ENCODE measurements around the gene CDK13. TPM values are rescaled to one million over a fixed set of nuclear protein-coding genes. Genes with fewer than 3 reads are reported as not detected.
A peak's percentile ranks its signal among the peaks of the same experiment; 100 is the strongest.

The CDK13 gene
- total RNA-seq, 1 donor from 2014 or later = 45.3 TPM

GRCh38 chr7:40133561-40134427, 183.7 kb downstream of the CDK13 start:
- Mint-ChIP-seq H3K36me3 (ENCODE audit: low read depth, unreplicated experiment) (no peaks in the 10 kb centered on the region), H3K4me3 (ENCODE audit: unreplicated experiment) (peak overlapping the region; percentile 92), H3K4me1 (ENCODE audit: low read depth, unreplicated experiment) (peaks cover 7% of the 10 kb centered on the region), H3K27me3 (ENCODE audit: low read depth, unreplicated experiment) (no peaks in the 10 kb centered on the region), H3K27ac (ENCODE audit: unreplicated experiment) (peak overlapping the region; percentile 94), H3K9me3 (ENCODE audit: unreplicated experiment) (no peaks in the 10 kb centered on the region)
- Histone ChIP-seq H3K4me1 (ENCODE audit: insufficient read depth, low read length) (no peaks in the 10 kb centered on the region), H3K4me2 (ENCODE audit: low read length) (peak overlapping the region; percentile 91), H3K36me3 (ENCODE audit: insufficient read depth, low read length) (no peaks in the 10 kb centered on the region), H3K27ac (ENCODE audit: low read depth, low read length) (peak overlapping the region; percentile 96), H3K79me2 (ENCODE audit: insufficient read depth, low read length) (peaks cover 57% of the 10 kb centered on the region), H4K20me1 (ENCODE audit: insufficient read depth, low read length) (peaks cover 17% of the 10 kb centered on the region), H3K27me3 (ENCODE audit: insufficient read depth, low read length) (no peaks in the 10 kb centered on the region), H2AFZ (ENCODE audit: low read depth, low read length) (peak overlapping the region; percentile 99), H3K4me3 (ENCODE audit: insufficient read depth, low read depth, low read length) (peak overlapping the region; percentile 95), H3K9ac (ENCODE audit: low read length) (peak overlapping the region; percentile 98), H3K9me3 (ENCODE audit: insufficient read depth, low read depth, low read length) (no peaks in the 10 kb centered on the region)
- DNase-seq (ENCODE audit: low read depth) (peak; percentile 41), FAIRE-seq (no peak)
- TF ChIP-seq EZH2 (IDR thresholded peaks at IDR 0.05; ENCODE audit: insufficient read depth, low read length) (no peak), CTCF (IDR thresholded peaks at IDR 0.05; ENCODE audit: insufficient read depth, low read depth, low read length) (no peak)

GRCh38 chr7:40134428-40135316, 184.6 kb downstream of the CDK13 start, which contains the start of the genes MPLKIP and SUGCT:
Gene MPLKIP, minus strand, starts transcription at chr7:40134622. Its CDS starts 55 bp downstream, at chr7:40134567.
Gene SUGCT, plus strand, starts transcription at chr7:40135005.
- Mint-ChIP-seq H3K27ac (ENCODE audit: unreplicated experiment) (peak within 1 kb of the TSS; percentile 97), H3K36me3 (ENCODE audit: low read depth, unreplicated experiment) (no peaks in the 10 kb centered on the region), H3K9me3 (ENCODE audit: unreplicated experiment) (no peaks in the 10 kb centered on the region), H3K27me3 (ENCODE audit: low read depth, unreplicated experiment) (no peaks in the 10 kb centered on the region), H3K4me1 (ENCODE audit: low read depth, unreplicated experiment) (peaks cover 7% of the 10 kb centered on the region), H3K4me3 (ENCODE audit: unreplicated experiment) (peak within 1 kb of the TSS; percentile 92)
- no peak for FAIRE-seq
- peak within 1 kb of the TSS; percentile 99 for H2AFZ ChIP-seq (ENCODE audit: low read depth, low read length)
- no peaks in the 10 kb centered on the region for H3K9me3 ChIP-seq (ENCODE audit: insufficient read depth, low read depth, low read length)
- peak; percentile 80 for TF ChIP-seq CTCF (IDR thresholded peaks at IDR 0.05; ENCODE audit: insufficient read depth, low read depth, low read length)
- TF ChIP-seq EZH2 (IDR thresholded peaks at IDR 0.05; ENCODE audit: insufficient read depth, low read length) = no peak
- peak within 1 kb of the TSS; percentile 98 for H3K9ac ChIP-seq (ENCODE audit: low read length)
- no peaks in the 10 kb centered on the region for H3K36me3 ChIP-seq (ENCODE audit: insufficient read depth, low read length)
- H3K4me3 ChIP-seq (ENCODE audit: insufficient read depth, low read depth, low read length) = peak within 1 kb of the TSS; percentile 95
- peaks cover 48% of the 10 kb centered on the region for H3K79me2 ChIP-seq (ENCODE audit: insufficient read depth, low read length)
- no peaks in the 10 kb centered on the region for H3K27me3 ChIP-seq (ENCODE audit: insufficient read depth, low read length)
- no peaks in the 10 kb centered on the region for H3K4me1 ChIP-seq (ENCODE audit: insufficient read depth, low read length)
- DNase-seq (ENCODE audit: low read depth) = peak; percentile 81
- H3K4me2 ChIP-seq (ENCODE audit: low read length) = peak within 1 kb of the TSS; percentile 91
- H3K27ac ChIP-seq (ENCODE audit: low read depth, low read length) = peak within 1 kb of the TSS; percentile 96
- peaks cover 13% of the 10 kb centered on the region for H4K20me1 ChIP-seq (ENCODE audit: insufficient read depth, low read length)

Data from astrocyte (in vitro differentiated cells and primary cell).